Measurements from ENCODE around the gene ARRDC1. TPM values are rescaled to one million over a fixed set of nuclear protein-coding genes. Genes with fewer than 3 reads are reported as not detected.
A peak's percentile ranks its signal among the peaks of the same experiment; 100 is the strongest.

Gene ARRDC1
- total RNA-seq, 1 experiment from 2014 or later: 47.1 TPM

GRCh38 chr9:137613738-137614523 is 8.4 kb downstream of the ARRDC1 start:
- Histone ChIP-seq H3K9me3 (ENCODE audit: control insufficient read depth, insufficient read depth, low read depth, low read length) (no peaks in the 10 kb centered on the region), H3K4me1 (ENCODE audit: control insufficient read depth, insufficient read depth, low read length) (peaks cover 49% of the 10 kb centered on the region), H3K4me3 (ENCODE audit: low read depth in 2 of 2, low read length in 2 of 2) (no peak overlapping the region), H3K27ac (ENCODE audit: low read length) (no peak overlapping the region), H3K27me3 (ENCODE audit: control insufficient read depth, insufficient read depth, low read length) (no peaks in the 10 kb centered on the region), H3K36me3 (ENCODE audit: control insufficient read depth, insufficient read depth, low read length) (peaks cover 6% of the 10 kb centered on the region; the same call in 1 of the 2 replicates)
- BruUV-seq (replicated peaks): no TSS peak
- ATAC-seq (no peak), DNase-seq (ENCODE audit: low read depth, low spot score) (no peak)
- in situ Hi-C loops (cut with HindIII; ENCODE audit: low pct_unique_long_range_greater_than_20kb, low sequenced_read_pairs): no loop called here
- ChIA-PET CTCF (no interaction called here), POLR2A (no interaction called here)
- intact Hi-C loops (cut with micrococcal nuclease; ENCODE audit: unreplicated experiment): no loop called here
- no peak for TF ChIP-seq POLR2AphosphoS5 (IDR thresholded peaks at IDR 0.05; ENCODE audit: low read depth, low read length)
- no peak for TF ChIP-seq REST (IDR thresholded peaks at IDR 0.05; ENCODE audit: insufficient read depth in 1 of 2, low read depth in 2 of 2, low read length in 1 of 2)
- TF ChIP-seq CTCF (IDR thresholded peaks at IDR 0.05): no peak
- no peak for TF ChIP-seq TCF7L2 (IDR thresholded peaks at IDR 0.05; ENCODE audit: low read depth, low read length)
- no peak for TF ChIP-seq SIN3A (IDR thresholded peaks at IDR 0.05; ENCODE audit: borderline replicate concordance, insufficient read depth, low read depth, low read length)

GRCh38 chr9:137614631-137615386 is 9.3 kb downstream of the ARRDC1 start:
- in situ Hi-C loops (cut with HindIII; ENCODE audit: low pct_unique_long_range_greater_than_20kb, low sequenced_read_pairs) (no loop called here), intact Hi-C loops (cut with micrococcal nuclease; ENCODE audit: unreplicated experiment) (no loop called here)
- Histone ChIP-seq H3K4me3 (ENCODE audit: low read depth in 2 of 2, low read length in 2 of 2) (no peak overlapping the region), H3K4me1 (ENCODE audit: control insufficient read depth, insufficient read depth, low read length) (peaks cover 46% of the 10 kb centered on the region), H3K9me3 (ENCODE audit: control insufficient read depth, insufficient read depth, low read depth, low read length) (no peaks in the 10 kb centered on the region), H3K27me3 (ENCODE audit: control insufficient read depth, insufficient read depth, low read length) (no peaks in the 10 kb centered on the region), H3K36me3 (ENCODE audit: control insufficient read depth, insufficient read depth, low read length) (peaks cover 6% of the 10 kb centered on the region; the same call in 1 of the 2 replicates), H3K27ac (ENCODE audit: low read length) (peak overlapping the region; percentile 29; the same call in 1 of the 2 replicates)
- ATAC-seq (no peak), DNase-seq (ENCODE audit: low read depth, low spot score) (no peak)
- POLR2A ChIA-PET: no interaction called here
- CTCF ChIA-PET: no interaction called here
- BruUV-seq (replicated peaks): no TSS peak
- TF ChIP-seq CTCF (IDR thresholded peaks at IDR 0.05) (peak; percentile 52; the same call in 1 of the 2 replicates), TCF7L2 (IDR thresholded peaks at IDR 0.05; ENCODE audit: low read depth, low read length) (no peak)
